ENCODE results near the gene RAB27A. TPM values are rescaled to one million over a fixed set of nuclear protein-coding genes. Genes with fewer than 3 reads are reported as not detected.

RAB27A gene
- total and polyA plus RNA-seq, 9 of the 15 experiments (the other 6 are each of a cell fraction or from before 2014, with no cell fraction given) = 31.5 to 171 (median 80.4) TPM

- 81% methylated on average over 1 of the region's 1 CpG for WGBS (ENCODE audit: insufficient coverage, low coverage, missing lambda C conversion rate)
- Histone ChIP-seq H3K9me3 (replicated peaks; ENCODE audit: control insufficient read depth, insufficient read depth, low read depth, low read length) (no peaks in the 10 kb centered on the region), H3K27ac (ENCODE audit: extremely low read depth, low read depth, low read length) (no peak overlapping the region), H3K4me2 (ENCODE audit: insufficient read depth, low read length) (no peak overlapping the region), H3K27me3 (ENCODE audit: control insufficient read depth in 2 of 2, insufficient read depth in 2 of 2, low read length in 2 of 2) (no peaks in the 10 kb centered on the region), H3K9ac (ENCODE audit: insufficient read depth in 1 of 2, low read depth in 2 of 2, low read length in 2 of 2) (no peak overlapping the region), H3K79me2 (ENCODE audit: control insufficient read depth, insufficient read depth, low read length) (no peaks in the 10 kb centered on the region), H3K9me1 (ENCODE audit: control insufficient read depth, insufficient read depth, low read length) (no peaks in the 10 kb centered on the region), H4K20me1 (replicated peaks; ENCODE audit: control insufficient read depth, insufficient read depth, low read length) (no peaks in the 10 kb centered on the region), H3K4me1 (replicated peaks in 1 of 2; ENCODE audit: control insufficient read depth in 2 of 2, insufficient read depth in 2 of 2, low read length in 2 of 2) (no peaks in the 10 kb centered on the region), H3K36me3 (ENCODE audit: control insufficient read depth, insufficient read depth, low read length) (peaks cover 38% of the 10 kb centered on the region; the same call in 2 of the 3 replicates), H3K4me3 (no peak overlapping the region), H2AFZ (ENCODE audit: low read depth, low read length) (no peak overlapping the region)
- intact Hi-C loops (cut with micrococcal nuclease) (no loop called here), in situ Hi-C loops (cut with MboI) (no loop called here)
- no peak for ATAC-seq
- POLR2A ChIA-PET = interaction anchor here (1.1 kb wide), 1 partner anchor 14 kb away, joined by 4 read pairs; no protein-coding TSS in a partner anchor
- BruUV-seq (replicated peaks) = no TSS peak
- no peak for DNase-seq (ENCODE audit: extremely low read depth in 1 of 4, low spot score in 3 of 4)
- no peak for FAIRE-seq
- CTCF ChIA-PET (ENCODE audit: low intra/inter-chr PET ratio) = no interaction called here
- TF ChIP-seq TCF3 (CRISPR knock-in tag; IDR thresholded peaks at IDR 0.05) (no peak), DIDO1 (tag; IDR thresholded peaks at IDR 0.05; ENCODE audit: low read depth) (no peak), ZNF274 (IDR thresholded peaks at IDR 0.05; ENCODE audit: borderline replicate concordance, low read depth, low read length) (no peak), THRB (CRISPR knock-in tag; conservative IDR thresholded peaks at IDR 0.05) (no peak), MTF1 (CRISPR knock-in tag; IDR thresholded peaks at IDR 0.05; ENCODE audit: borderline replicate concordance) (no peak), MAFG (tag; conservative IDR thresholded peaks at IDR 0.05) (no peak), MBD1 (CRISPR knock-in tag; IDR thresholded peaks at IDR 0.05) (no peak), CHD7 (IDR thresholded peaks at IDR 0.05; ENCODE audit: low read depth, low read length) (no peak), ZNF695 (CRISPR knock-in tag; IDR thresholded peaks at IDR 0.05) (no peak)
Observed at GRCh38 chr15:55337160-55337559, 47.5 kb upstream of the RAB27A start.
